Eye (tissue), 1 donor: ENCODE results near the gene LTBP1.

ENCODE experiments used
- DNase-seq: peaks from one replicate; pipeline ENCODE4 v3.0.0-alpha.2; 2015

The LTBP1 gene

DNA sequence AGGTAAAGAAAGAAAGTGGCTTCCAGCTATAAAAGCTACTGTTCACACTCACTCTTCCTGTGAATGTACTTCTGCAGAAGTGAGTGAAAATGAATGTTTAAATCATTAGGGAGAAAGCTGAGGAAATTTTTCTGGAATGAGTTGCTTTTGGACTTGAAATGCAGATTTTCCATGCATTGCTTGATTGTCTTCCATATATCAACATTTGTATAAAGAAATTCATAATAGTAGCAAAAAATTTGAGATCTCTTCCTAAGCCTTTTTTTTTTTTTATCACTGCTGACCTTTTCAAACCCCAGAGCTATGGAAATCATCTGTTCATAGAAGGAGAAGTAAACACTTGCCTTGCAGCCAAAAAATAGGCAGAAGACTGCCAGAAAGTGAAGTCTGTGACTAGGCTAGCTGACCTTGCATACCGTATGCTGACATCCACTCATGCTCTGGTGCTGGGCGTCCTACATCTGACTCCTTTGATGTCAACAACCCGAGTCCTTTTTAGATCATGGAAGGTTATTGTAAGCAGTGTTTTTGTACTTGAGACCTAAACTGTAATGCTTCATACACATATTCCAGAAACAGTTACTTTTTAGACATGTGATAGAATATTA is 375.2 kb downstream of the LTBP1 start:
- DNase-seq, result peak; percentile 45

DNA sequence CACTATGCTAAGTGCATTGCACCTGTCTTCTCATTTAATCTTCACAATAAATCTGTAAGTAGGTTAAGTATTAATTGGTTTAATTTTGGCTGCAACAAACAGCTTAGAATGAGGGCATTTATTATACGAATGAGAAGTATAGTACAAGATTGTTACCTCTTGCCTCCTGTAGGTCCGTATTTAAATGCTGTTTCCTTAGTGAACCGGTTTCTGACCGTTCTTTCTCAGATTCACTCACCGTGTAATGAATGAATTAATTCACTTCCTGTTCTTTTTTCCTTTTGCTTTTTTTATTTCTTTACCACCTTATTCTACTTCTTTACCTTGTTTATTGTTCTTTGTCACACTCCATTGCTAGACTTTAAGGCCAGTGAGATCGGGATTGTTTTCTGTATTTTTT is 375.9 kb downstream of the LTBP1 start:
- no peak for DNase-seq

DNA sequence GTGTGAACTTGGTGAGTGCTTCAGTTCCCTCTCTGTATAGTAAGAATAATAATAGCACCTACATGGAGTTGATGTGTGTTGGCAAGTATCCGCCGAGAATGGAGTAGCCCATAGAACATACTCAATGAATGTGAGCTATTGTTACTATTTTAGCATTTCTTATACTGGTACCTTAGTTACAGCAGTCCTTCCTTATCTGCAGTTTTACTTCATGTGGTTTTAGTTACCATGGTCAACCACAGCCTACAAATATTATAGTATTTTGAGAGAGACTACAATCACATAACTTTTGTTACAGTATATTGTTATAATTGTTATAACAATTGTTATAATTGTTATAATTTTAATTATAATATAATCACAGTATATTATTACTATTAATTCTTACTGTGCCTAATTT is 377.2 kb downstream of the LTBP1 start:
- DNase-seq, result no peak

DNA sequence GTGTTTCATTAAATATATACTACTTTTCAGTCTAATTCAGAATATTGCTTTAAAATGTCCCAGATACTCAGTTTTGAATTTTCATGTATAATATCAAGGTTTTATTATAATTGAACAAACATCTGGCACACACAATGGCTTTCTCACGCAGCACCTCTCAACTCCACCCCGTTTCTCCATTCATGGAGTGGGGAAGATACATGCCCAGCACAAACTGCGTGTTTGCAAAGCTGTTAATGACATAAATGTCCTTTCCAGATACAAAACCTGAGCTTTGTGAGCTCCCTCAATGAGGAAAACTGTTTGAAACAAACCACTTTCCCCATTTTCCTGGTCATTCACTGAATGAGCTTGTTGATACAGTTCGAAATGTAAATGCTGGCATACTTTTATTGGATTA is 379.3 kb downstream of the LTBP1 start:
- no peak for DNase-seq

DNA sequence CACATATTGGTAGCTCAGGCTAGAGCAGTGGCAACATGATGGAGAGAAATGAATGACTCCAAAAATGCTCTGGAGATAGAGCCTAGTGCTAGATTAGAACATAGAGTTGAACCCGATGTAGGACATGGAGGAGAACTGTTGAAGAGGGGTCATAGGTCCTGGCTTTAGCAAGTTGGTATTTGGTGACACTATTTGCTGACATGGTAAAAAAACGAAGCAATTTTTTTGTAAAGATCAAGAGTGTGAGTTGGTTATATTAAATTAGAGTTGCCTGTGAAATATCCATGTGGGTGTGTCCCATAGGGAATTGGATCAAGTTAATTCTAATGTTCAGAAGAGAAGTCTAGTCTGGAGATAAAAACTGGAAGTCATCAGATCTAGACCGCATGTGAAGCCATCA is 386.7 kb downstream of the LTBP1 start:
- no peak for DNase-seq

DNA sequence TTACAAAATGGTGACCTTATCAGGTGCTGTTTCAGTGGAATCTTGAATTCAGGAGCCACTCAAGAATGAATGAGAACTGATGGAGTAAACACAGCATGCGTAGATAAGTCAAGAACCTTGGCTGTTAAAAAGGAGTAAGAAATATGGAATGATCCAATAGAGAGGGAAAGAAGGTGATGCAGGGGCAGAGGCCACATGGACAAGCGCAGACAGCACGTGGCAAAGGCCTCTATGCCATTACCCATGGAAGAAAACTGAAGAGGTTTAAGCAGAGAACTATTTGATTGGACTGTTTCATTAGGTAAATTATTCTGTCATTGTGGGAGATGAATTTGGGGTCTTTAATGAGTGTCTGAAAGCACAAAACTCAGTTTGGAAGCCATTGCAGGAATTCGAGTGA is 387.3 kb downstream of the LTBP1 start:
- DNase-seq, result no peak

DNA sequence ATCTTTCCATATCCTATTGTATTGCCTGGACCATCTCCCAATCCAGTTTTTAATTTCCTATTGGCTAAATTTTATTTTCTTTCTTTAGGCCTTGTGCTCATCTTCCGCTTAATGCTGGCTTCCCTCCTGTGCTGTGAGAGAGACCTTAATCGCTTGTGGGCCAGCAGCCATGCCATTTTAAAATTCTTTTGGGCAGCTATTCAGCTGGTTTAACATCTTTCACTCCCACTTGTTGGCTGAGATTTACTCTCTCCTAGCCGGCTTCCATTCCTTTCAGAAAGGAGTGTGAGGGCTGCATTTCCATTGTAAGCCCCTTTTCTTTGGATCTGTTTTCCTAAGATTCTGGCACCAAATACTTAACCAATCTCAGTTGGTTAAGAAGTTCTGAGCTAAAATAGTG is 388.8 kb downstream of the LTBP1 start:
- no peak for DNase-seq

DNA sequence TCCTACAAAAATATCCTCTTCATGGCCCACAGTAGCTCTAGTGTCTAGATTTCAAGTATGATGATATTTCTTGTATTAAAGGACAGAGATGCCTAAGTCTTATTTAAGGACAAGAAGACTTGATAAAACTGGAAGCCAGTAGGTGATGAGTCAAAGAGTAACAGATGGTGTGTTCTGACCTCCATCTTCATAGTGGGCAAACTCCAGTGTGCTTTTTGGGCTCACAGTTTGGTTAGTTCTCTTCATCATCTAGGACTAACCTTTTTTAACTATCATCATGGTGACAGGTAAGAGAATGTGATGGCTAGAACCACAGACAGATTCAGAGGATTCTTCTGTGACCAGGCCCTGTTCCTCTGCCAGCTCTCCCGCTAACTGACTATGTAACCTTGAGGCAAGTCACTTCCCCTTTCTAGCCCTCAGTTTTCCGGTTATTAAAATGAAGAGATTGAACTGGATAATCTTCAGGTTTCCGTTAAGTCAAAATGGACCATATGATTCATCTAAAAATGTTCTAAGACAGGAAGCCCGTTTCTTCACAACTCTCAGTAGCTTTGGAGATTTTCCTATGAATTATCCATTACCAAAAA is 389.4 kb downstream of the LTBP1 start:
- no peak for DNase-seq

DNA sequence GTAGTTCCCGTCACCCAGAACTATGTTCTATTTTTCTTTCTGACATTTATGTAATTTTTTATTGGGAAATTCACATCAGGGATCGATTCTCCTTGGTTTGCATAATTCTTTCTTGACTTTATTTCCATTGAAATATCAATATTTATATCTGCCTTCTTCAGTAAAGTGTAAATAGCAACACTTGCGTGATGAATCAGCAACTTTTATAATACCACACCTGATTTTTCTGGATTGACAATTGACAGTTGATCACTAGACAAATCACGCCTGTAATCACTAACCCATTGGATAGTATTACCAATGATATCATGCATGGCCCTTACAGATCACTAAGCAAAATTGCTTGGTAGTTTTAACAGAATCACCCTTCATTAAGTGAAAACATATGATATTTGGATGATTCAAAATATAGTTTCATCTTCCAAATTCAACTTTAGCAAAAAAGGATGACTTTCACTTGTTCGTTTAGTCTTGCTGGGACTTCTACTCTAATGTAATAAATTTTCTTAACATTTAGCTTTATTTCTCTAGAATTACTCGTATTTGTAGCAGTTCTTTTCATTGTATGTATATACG is 390.7 kb downstream of the LTBP1 start:
- DNase-seq, result no peak

DNA sequence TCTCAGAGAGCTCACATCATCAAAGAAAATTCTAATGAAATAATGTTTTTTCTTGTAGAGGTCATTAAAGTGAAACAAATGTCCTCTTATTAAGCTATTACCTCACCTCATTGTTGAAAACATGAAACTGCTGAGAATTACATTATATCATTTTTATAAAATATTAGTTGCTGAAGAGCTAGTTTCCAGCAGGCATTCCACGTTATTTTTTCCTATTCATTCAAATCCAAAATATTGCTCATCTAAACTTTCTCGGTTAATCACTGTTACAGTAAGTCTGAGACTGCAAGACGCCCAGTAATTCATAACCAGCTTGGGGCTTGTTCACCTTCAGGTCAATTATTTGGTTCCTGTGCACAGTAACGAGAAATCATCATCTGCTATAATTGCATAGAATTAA is 391.2 kb downstream of the LTBP1 start:
- DNase-seq, result no peak

DNA sequence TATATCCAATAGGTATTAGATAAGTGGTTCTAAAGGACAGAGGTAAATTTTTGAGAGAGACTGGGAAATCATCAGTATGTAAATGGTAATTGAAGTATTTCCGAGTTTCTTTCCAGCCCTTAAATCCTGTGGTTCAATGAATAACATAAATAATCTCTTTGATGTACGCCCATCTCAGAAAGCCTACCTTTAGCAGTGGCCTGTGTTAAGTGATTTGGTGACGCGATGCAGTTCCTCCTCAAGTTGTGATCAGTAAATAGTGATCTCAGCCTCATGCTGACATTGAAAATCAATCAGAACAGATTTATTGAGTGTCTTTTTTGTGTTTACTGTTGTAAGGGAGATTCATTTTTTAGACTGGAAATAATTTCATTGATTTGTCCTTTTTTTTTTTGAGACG is 392.5 kb downstream of the LTBP1 start:
- DNase-seq, result no peak

DNA sequence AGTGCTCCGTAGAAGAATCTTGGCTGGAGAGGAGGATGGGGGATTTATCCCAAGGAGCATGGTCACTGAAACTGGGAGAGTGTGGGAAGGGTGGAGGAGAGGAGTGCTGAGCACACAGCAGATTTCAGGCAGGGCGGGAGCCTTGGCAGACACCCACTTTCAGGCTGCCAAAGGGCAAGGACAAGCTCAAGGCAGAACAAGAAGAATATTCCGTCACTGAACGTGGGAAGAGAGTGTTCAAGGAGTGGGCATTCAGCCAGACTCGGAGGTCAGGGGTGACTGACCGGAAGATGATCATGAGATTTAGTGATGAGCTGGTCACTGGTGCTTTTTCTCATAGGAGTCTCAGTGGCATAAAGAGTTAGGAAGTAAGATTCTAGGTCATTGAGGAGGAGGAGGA is 393.5 kb downstream of the LTBP1 start:
- DNase-seq, result no peak

DNA sequence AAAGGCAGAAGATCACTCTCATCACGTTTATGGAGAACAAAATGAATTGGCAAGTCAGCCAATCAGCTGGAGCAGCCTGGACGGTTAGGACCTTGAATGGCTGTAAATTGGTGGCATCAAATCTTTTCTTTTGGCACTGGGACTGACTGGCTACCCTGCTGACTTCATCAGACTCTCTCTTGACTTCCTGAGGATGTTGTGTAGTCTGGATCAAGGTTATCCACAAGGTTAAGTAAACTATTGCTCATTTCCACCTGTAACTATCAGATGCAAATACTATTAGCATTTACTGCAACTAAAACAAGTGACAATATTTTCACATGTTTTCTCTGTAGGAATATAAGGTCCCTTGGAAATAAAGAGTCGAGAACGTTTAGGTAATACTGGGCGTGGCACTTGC is 395.4 kb downstream of the LTBP1 start:
- DNase-seq, result no peak

DNA sequence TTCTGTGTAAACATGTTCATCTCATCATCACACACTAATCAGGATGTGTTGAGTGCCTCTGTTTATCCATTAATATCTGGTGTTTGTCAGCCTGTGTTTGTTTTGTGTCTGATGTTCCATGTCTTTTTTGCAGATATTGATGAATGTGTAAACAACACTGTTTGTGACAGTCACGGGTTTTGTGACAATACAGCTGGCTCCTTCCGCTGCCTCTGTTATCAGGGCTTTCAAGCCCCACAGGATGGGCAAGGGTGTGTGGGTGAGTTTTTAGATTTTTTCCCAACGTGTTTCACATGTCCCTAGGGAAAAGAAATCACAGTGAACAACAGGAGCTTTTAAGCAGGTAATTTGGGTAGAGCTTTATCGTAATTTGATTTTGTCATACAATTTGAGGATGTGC is 396.0 kb downstream of the LTBP1 start:
- DNase-seq, result no peak

DNA sequence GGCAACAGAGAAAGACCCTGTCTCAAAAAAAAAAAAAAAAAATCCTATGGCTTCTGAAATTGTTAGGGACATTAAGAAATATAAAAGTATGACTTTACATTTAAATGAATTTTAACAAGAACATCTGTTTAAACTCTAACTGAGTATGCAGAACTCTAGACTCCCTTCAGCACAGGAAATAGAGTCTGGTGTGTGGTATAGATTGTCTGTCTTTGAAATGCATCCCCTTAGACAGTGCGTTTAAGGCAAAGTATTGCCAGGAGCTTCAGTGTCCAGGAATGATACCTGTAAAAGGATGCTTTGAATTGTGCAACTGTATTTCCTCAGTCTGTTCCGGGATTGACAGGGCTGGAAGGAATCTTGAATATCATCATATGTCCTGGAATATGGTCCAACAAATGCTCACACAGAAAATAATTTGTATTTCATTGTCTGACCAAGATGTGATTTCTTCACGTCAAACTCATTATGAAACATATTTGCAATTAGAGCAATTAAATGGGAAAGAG is 396.7 kb downstream of the LTBP1 start:
- no peak for DNase-seq

DNA sequence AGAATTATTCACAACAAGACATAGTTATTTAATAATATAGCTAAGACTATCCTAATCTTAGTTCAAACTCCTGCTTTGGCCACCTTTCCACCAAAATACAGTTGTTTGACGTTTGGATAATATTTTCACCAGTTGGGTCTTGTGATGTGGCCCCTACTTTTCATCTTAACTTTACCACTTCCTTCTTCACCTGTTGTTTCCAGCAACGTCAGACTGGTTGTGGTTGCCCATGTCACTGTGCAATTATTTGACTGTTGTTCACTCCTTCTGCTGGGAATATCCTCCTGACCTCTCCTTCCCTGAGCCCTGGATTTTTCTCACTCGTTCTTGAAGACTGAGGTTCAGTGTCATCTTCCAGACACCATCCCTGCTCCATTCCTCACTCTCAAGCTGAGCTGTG is 397.5 kb downstream of the LTBP1 start:
- DNase-seq, result no peak

DNA sequence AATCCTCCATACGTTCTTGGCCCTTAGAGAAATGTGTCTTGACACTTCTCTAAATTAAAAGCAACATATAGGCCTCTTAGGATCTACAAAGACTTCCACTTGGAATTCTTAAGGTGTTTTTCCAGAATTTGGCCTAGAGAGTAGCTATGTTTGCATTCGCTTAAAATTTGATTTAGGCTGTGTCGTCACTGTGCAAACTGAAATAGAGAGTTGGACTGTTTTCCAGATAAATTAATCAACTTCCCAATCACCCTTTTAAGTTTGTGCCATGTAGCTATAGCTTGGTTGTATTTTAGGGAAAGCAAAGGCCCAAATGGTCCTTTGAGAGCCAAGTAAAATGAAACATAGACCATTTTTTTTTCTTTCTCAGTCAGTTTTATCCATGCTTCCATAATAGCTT is 401.1 kb downstream of the LTBP1 start:
- no peak for DNase-seq

DNA sequence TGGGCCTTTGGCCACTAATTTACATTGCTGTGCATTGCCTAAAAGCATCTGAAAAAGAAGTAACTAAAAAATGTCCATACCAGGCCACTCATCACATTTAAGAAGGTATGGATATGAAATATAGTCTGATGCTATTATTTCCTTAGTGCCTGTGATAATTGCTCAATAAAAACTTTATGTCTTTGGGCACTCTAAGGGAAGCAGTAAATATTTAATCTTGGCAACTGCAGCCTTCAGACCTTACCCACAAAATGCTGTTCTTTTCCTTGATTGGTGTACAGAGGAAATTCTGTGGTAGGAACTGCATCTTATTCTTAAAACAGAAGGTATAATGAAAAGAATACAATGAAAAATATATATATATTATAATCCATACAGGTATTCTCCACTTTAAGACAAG is 403.9 kb downstream of the LTBP1 start:
- no peak for DNase-seq

DNA sequence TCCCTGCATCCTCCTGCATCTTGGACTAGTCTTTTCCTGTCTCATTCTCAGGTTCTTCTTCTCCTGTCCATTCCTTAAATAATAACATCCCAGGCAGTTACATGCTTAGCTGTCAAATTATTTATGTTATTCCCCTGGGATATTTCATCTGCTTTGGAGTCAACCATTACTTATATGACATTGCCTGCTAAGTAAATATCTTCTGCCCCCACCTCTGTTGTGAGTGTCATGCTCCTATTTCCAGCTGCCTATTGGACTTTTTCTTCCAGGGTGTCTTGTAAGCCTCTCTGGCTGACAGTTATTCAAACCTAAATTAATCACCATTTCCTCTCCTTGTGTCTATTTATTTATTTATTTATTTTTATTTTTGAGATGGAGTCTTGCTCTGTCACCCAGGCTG is 405.0 kb downstream of the LTBP1 start:
- DNase-seq, result no peak

DNA sequence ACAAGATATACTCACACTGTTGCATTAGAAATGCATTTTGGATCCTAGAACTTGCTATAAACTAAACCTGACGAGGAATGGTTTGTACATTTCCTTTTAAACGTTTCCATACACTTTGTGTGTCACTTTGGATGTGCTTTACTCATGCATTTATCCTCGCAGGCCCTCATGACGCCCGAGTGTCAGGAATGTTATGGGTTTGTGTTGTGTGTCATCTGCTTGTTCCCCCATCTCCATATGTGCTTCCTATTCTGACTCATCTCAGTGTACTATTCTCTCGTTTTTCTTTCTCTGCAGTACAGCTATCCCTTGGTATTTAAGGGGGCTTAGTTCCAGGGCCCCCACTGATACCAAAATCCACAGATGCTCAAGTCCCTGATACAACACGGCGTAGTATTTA is 408.2 kb downstream of the LTBP1 start:
- DNase-seq, result no peak

DNA sequence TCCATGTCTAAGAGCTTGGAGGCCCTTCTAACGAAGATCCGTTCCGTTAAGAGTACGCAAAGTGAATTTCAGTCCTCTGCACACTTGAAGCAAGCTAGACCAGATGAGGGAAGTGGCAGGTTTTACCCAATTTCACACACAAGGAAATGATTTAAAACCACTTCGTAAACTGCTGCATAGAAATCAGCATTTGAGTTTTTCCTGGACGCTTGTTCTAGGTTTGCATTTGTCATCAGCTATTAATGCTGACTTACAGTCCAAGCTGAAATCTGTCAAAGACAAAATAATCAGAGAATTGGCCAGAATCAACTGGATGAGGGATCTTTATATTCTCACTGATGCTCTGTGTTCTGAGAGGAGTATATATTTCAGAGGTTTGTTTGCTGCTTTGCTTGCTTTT is 412.1 kb downstream of the LTBP1 start:
- DNase-seq, result peak; percentile 38

DNA sequence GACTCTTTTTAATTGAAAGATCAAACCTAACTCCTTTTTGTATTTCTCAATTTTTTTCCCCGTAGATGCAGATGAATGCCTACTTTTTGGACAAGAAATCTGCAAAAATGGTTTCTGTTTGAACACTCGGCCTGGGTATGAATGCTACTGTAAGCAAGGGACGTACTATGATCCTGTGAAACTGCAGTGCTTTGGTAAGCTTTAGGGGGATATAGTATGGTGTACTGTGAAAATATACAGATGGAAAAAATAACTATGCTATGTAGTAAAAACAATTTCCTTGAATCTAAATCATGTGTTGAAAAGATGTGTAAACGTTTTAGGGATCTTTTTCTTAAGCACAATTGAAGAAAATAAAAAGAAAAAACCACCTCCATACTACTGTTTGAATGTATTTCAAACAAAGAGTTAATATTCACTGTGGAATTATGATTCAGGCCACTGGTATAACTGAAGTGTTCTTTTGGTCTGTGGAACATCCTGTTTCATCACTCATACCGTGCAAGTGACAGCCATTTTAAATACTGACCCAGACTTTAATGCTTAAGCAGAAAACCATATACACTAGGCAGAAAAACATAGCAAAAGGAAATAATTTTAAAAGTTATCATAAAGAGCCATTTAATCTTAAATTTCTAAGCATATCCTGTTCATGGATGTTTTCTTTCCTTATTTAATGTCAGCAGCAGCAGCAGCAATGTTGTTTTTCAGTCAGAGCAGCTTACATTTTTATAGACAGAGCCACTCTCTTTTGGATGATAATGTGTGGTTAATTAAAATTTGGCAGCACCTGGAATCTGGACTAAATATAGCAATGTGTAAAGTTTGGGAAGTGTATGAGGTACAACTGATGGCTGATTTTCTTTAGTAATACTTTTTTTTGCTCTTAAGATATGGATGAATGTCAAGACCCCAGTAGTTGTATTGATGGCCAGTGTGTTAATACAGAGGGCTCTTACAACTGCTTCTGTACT is 416.9 kb downstream of the LTBP1 start:
- DNase-seq, result no peak

DNA sequence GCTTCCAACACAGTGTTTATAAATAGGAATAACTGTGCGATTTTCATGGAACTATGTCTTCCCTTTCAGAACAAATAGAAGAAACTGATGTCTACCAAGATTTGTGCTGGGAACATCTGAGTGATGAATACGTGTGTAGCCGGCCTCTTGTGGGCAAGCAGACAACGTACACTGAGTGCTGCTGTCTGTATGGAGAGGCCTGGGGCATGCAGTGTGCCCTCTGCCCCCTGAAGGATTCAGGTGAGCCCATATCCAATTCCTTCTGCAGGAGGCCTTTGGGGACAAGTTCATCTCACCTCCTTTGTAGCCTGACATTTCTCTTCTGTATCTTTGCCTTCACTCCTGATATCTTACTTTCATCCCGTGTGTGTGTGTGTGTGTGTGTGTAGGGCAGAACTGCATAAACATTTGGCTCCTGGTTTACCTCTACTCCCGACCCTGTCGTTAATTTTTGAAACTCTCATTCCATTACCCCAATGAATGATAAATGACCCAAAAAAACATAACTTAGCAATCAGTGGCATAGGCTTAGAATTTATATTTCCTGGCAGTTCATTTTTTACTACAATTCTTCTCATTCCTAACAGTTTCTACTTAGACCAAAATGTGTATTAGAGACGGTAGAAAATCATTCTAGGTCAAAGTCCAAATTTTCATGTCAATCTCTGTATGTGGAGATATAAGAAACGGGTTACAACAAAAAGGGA is 418.7 kb downstream of the LTBP1 start:
- no peak for DNase-seq
